BLaER1 (cell line): Measurements from ENCODE around the gene ZMAT2.
A peak's percentile ranks its signal among the peaks of the same experiment; 100 is the strongest.
"Not testable (repeated sequence)": the region's sequence is repeated elsewhere in the genome, so short reads cannot be mapped to it uniquely, and the experiment has no call there.

ENCODE experiments used
- H3K27ac ChIP-seq: shearing (Covaris generic); formaldehyde crosslinking; 2 replicates; pipeline ENCODE4 v1.8.1; 2022
- H3K27me3 ChIP-seq: shearing (Covaris generic); formaldehyde crosslinking; 2 replicates; pipeline ENCODE4 v1.8.1; 2022
- H3K36me3 ChIP-seq: shearing (Covaris generic); formaldehyde crosslinking; 2 replicates; pipeline ENCODE4 v1.8.1; 2022
- H3K4me1 ChIP-seq: shearing (Covaris generic); formaldehyde crosslinking; 2 replicates; pipeline ENCODE4 v1.8.1; 2022
- H3K4me2 ChIP-seq: shearing (Covaris generic); formaldehyde crosslinking; 2 replicates; pipeline ENCODE4 v1.8.1; 2022
- H3K4me3 ChIP-seq: shearing (Covaris generic); formaldehyde crosslinking; 2 replicates; pipeline ENCODE4 v1.8.1; 2022
- H3K9ac ChIP-seq: shearing (Covaris generic); formaldehyde crosslinking; 2 replicates; pipeline ENCODE4 v1.8.1; 2022
- H3K9me3 ChIP-seq: shearing (Covaris generic); formaldehyde crosslinking; 2 replicates; pipeline ENCODE4 v1.8.1; 2022
- H4K20me1 ChIP-seq: shearing (Covaris generic); formaldehyde crosslinking; 2 replicates; pipeline ENCODE4 v1.8.1; 2022
- Cebpa-rat ChIP-seq: shearing (Covaris generic); IDR thresholded peaks from 2 replicates; pipeline ENCODE4 v1.8.1; 2022

Gene ZMAT2

GRCh38 chr5:140707812-140708211, 7.6 kb downstream of the ZMAT2 start:
- Histone ChIP-seq H3K27ac (no peak overlapping the region), H3K4me3 (no peak overlapping the region), H3K4me2 (no peak overlapping the region), H3K36me3 (peaks cover 54% of the 10 kb centered on the region), H3K27me3 (peaks cover 30% of the 10 kb centered on the region), H3K9ac (no peak overlapping the region), H3K4me1 (peaks cover 14% of the 10 kb centered on the region), H4K20me1 (no peaks in the 10 kb centered on the region), H3K9me3 (0 out of 2 replicates have a peak, but pooled peaks cover 3% of the 10 kb centered on the region)
- no peak for TF ChIP-seq Cebpa-rat

- not testable (repeated sequence) for H3K9ac ChIP-seq, H3K4me2 ChIP-seq, H3K4me3 ChIP-seq, H3K27ac ChIP-seq, H4K20me1 ChIP-seq, H3K9me3 ChIP-seq
- H3K36me3 ChIP-seq = peaks cover 44% of the 10 kb centered on the region
- H3K27me3 ChIP-seq = peaks cover 30% of the 10 kb centered on the region
- H3K4me1 ChIP-seq = peaks cover 14% of the 10 kb centered on the region
These were observed 8.5 kb downstream of the ZMAT2 start for GRCh38 chr5:140708787-140709186.

- Histone ChIP-seq H3K36me3 (peaks cover 22% of the 10 kb centered on the region), H3K9ac (peak overlapping the region; percentile 8; the same call in 1 of the 2 replicates), H3K4me3 (peak overlapping the region; percentile 62), H3K9me3 (0 out of 2 replicates have a peak, but pooled peaks cover 3% of the 10 kb centered on the region), H3K4me2 (peak overlapping the region; percentile 75), H4K20me1 (no peaks in the 10 kb centered on the region), H3K4me1 (peaks cover 14% of the 10 kb centered on the region), H3K27ac (no peak overlapping the region), H3K27me3 (peaks cover 30% of the 10 kb centered on the region)
- no peak for TF ChIP-seq Cebpa-rat
These were observed 10.8 kb downstream of the ZMAT2 start for GRCh38 chr5:140710899-140711552.

GRCh38 chr5:140711794-140712193, 11.5 kb downstream of the ZMAT2 start:
- Histone ChIP-seq H3K36me3 (peaks cover 14% of the 10 kb centered on the region), H4K20me1 (no peaks in the 10 kb centered on the region), H3K4me3 (no peak overlapping the region), H3K4me2 (no peak overlapping the region), H3K27ac (no peak overlapping the region), H3K27me3 (peaks cover 30% of the 10 kb centered on the region), H3K9me3 (0 out of 2 replicates have a peak, but pooled peaks cover 3% of the 10 kb centered on the region), H3K9ac (no peak overlapping the region), H3K4me1 (peaks cover 14% of the 10 kb centered on the region)
- TF ChIP-seq Cebpa-rat = no peak

- no peak overlapping the region for H3K4me3 ChIP-seq
- H4K20me1 ChIP-seq = no peaks in the 10 kb centered on the region
- no peak overlapping the region for H3K4me2 ChIP-seq
- TF ChIP-seq Cebpa-rat = no peak
- H3K27me3 ChIP-seq = peaks cover 30% of the 10 kb centered on the region
- peaks cover 14% of the 10 kb centered on the region for H3K4me1 ChIP-seq
- no peak overlapping the region for H3K27ac ChIP-seq
- no peak overlapping the region for H3K9ac ChIP-seq
- H3K36me3 ChIP-seq = no peaks in the 10 kb centered on the region
- H3K9me3 ChIP-seq = 0 out of 2 replicates have a peak, but pooled peaks cover 3% of the 10 kb centered on the region
These were observed 13.4 kb downstream of the ZMAT2 start for GRCh38 chr5:140713562-140714094.

GRCh38 chr5:140716238-140716637, 16.0 kb downstream of the ZMAT2 start:
- not testable (repeated sequence) for H3K27ac ChIP-seq, H3K4me1 ChIP-seq, H3K4me2 ChIP-seq, H3K36me3 ChIP-seq, H3K9me3 ChIP-seq, H4K20me1 ChIP-seq, H3K9ac ChIP-seq, H3K4me3 ChIP-seq
- peaks cover 12% of the 10 kb centered on the region for H3K27me3 ChIP-seq

GRCh38 chr5:140718266-140718592, 18.0 kb downstream of the ZMAT2 start:
- H3K27ac ChIP-seq = no peak overlapping the region
- no peak overlapping the region for H3K9ac ChIP-seq
- no peak overlapping the region for H3K4me3 ChIP-seq
- H3K4me1 ChIP-seq = no peaks in the 10 kb centered on the region
- TF ChIP-seq Cebpa-rat = no peak
- no peaks in the 10 kb centered on the region for H3K9me3 ChIP-seq
- no peaks in the 10 kb centered on the region for H3K36me3 ChIP-seq
- H3K27me3 ChIP-seq = no peaks in the 10 kb centered on the region
- H3K4me2 ChIP-seq = no peak overlapping the region
- H4K20me1 ChIP-seq = no peaks in the 10 kb centered on the region

GRCh38 chr5:140720738-140721137, 20.5 kb downstream of the ZMAT2 start:
- not testable (repeated sequence) for H3K9me3 ChIP-seq, H3K4me2 ChIP-seq, H3K4me3 ChIP-seq

GRCh38 chr5:140721395-140721794, 21.1 kb downstream of the ZMAT2 start:
- H3K27me3 ChIP-seq = not testable (repeated sequence)

More at GRCh38 chr5:140720738-140721137, 20.5 kb downstream of the ZMAT2 start:
- not testable (repeated sequence) for H3K27me3 ChIP-seq, H3K27ac ChIP-seq, H3K36me3 ChIP-seq, H3K4me1 ChIP-seq, H3K9ac ChIP-seq, H4K20me1 ChIP-seq

GRCh38 chr5:140725799-140726471, 25.7 kb downstream of the ZMAT2 start:
- Histone ChIP-seq H3K4me1 (no peaks in the 10 kb centered on the region), H3K36me3 (no peaks in the 10 kb centered on the region), H3K9ac (no peak overlapping the region), H3K4me2 (no peak overlapping the region), H3K4me3 (no peak overlapping the region), H3K27ac (no peak overlapping the region), H3K9me3 (no peaks in the 10 kb centered on the region), H4K20me1 (no peaks in the 10 kb centered on the region), H3K27me3 (no peaks in the 10 kb centered on the region)
- no peak for TF ChIP-seq Cebpa-rat

More at GRCh38 chr5:140721395-140721794, 21.1 kb downstream of the ZMAT2 start:
- not testable (repeated sequence) for H3K27ac ChIP-seq, H3K4me1 ChIP-seq, H3K9ac ChIP-seq, H3K36me3 ChIP-seq, H4K20me1 ChIP-seq, H3K9me3 ChIP-seq, H3K4me2 ChIP-seq, H3K4me3 ChIP-seq
